Measurements from ENCODE around the gene MICAL3.

DNA sequence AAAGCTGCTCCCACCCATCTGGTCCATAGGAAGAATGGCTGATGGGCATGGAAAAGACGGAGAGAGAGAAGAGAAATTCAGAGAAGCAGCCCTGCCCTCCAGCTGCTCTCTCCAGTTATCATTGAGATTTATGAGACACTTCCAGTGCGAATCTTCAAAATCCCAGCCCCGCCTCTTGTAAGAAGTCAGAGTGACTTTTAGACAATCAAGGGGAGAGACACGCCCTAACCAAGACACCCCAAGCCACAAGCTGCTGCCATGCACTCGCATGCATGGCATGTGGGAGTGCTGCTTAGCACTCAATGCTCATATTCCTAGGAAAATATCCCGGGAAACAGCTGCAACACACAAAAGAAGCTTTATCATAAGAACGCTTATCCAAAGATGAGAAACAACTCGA is 139.5 kb downstream of the MICAL3 start:
- TF ChIP-seq HDAC6 (IDR thresholded peaks at IDR 0.05; ENCODE audit: low read depth, low read length) (no peak), CREB1 (IDR thresholded peaks at IDR 0.05) (no peak), EGR1 (IDR thresholded peaks at IDR 0.05; ENCODE audit: borderline replicate concordance, low read depth, low read length) (no peak), RAD21 (IDR thresholded peaks at IDR 0.05 in 1 of 2, conservative IDR thresholded peaks at IDR 0.05 in 1 of 2; ENCODE audit: low read depth in 2 of 2, low read length in 2 of 2) (no peak), EZH2 (IDR thresholded peaks at IDR 0.05; ENCODE audit: low read depth, low read length, severe bottlenecking) (no peak), POLR2AphosphoS5 (IDR thresholded peaks at IDR 0.05; ENCODE audit: low read depth, low read length) (no peak), PHF8 (conservative IDR thresholded peaks at IDR 0.05; ENCODE audit: low read depth, low read length) (no peak)
- TF ChIP-seq, protein P1, sequence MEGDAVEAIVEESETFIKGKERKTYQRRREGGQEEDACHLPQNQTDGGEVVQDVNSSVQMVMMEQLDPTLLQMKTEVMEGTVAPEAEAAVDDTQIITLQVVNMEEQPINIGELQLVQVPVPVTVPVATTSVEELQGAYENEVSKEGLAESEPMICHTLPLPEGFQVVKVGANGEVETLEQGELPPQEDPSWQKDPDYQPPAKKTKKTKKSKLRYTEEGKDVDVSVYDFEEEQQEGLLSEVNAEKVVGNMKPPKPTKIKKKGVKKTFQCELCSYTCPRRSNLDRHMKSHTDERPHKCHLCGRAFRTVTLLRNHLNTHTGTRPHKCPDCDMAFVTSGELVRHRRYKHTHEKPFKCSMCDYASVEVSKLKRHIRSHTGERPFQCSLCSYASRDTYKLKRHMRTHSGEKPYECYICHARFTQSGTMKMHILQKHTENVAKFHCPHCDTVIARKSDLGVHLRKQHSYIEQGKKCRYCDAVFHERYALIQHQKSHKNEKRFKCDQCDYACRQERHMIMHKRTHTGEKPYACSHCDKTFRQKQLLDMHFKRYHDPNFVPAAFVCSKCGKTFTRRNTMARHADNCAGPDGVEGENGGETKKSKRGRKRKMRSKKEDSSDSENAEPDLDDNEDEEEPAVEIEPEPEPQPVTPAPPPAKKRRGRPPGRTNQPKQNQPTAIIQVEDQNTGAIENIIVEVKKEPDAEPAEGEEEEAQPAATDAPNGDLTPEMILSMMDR (IDR thresholded peaks at IDR 0.05; ENCODE audit: control extremely low read depth in 1 of 3, insufficient read depth in 1 of 3, low read depth in 1 of 3, low read length in 3 of 3), result no peak
